Activated naive CD8-positive, alpha-beta T cell treated with anti-CD3 and anti-CD28 coated beads, Interleukin-2, amount 10 ng/mL, durations not matched to agents 7 days and 5 days (primary cell): Measurements from ENCODE around the gene TMEM181. TPM values are rescaled to one million over a fixed set of nuclear protein-coding genes. Genes with fewer than 3 reads are reported as not detected.
"Not testable (repeated sequence)": the region's sequence is repeated elsewhere in the genome, so short reads cannot be mapped to it uniquely, and the experiment has no call there.

Source experiments
- ATAC-seq: fragments of 150-1000 bp; cut with Tn5 transposase; one replicate; pipeline ENCODE4 v1.10.0; 2021; ENCODE audit warnings: low read depth, moderate library complexity
- POLR2A ChIA-PET: fragments of 350-600 bp; sonication (Branson Sonifier 250); formaldehyde crosslinking; loops from one replicate; lab custom pipeline; 2021; ENCODE audit warnings: antibody characterized with exemption; lab: Charles Lee
- DNase-seq: peaks from one replicate; pipeline ENCODE4 v3.0.0; 2021
- H3K27ac Mint-ChIP-seq: one replicate; pipeline ENCODE4 v1.8.0; 2022; ENCODE audit warnings: mild to moderate bottlenecking, mixed read lengths
- H3K27me3 Mint-ChIP-seq: one replicate; pipeline ENCODE4 v1.8.0; 2022; ENCODE audit warnings: mild to moderate bottlenecking, moderate library complexity, mixed read lengths
- H3K36me3 Mint-ChIP-seq: one replicate; pipeline ENCODE4 v1.8.0; 2021; ENCODE audit warnings: mild to moderate bottlenecking, mixed read lengths
- H3K4me1 Mint-ChIP-seq: one replicate; pipeline ENCODE4 v1.8.0; 2021; ENCODE audit warnings: mixed read lengths
- H3K4me3 Mint-ChIP-seq: one replicate; pipeline ENCODE4 v1.8.0; 2022; ENCODE audit warnings: mild to moderate bottlenecking, moderate library complexity, mixed read lengths
- H3K9me3 Mint-ChIP-seq: one replicate; pipeline ENCODE4 v1.8.0; 2021; ENCODE audit warnings: mixed read lengths
- total RNA-seq, 2 experiments: library from RNA; stranded (reverse); gene quantifications; one replicate each; pipeline ENCODE4 v1.2.3, GENCODE V29; 2021

The TMEM181 gene
- total RNA-seq, 2 experiments from 2014 or later: 16.8 to 17.7 TPM

DNA sequence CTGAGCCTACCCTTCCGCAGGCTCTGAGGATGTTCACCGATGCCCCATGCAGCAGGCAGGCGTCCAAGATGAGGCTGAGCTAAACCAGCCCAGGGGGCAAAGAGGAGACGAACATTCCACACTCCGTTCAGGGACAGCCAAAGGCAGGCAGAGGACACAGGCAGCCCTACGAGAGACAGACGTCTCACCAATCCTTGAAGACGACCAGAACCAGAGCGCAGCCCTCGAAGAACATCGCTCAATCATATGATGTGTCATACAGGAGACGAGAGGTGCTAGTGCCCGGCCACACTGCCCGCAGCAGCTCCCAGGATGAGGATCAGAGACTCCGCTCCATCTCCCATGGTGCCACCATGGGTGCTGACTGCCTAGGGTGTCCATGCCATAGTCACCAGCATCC is 35.6 kb upstream of the TMEM181 start:
- peaks cover 47% of the 10 kb centered on the region for H3K27me3 Mint-ChIP-seq

DNA sequence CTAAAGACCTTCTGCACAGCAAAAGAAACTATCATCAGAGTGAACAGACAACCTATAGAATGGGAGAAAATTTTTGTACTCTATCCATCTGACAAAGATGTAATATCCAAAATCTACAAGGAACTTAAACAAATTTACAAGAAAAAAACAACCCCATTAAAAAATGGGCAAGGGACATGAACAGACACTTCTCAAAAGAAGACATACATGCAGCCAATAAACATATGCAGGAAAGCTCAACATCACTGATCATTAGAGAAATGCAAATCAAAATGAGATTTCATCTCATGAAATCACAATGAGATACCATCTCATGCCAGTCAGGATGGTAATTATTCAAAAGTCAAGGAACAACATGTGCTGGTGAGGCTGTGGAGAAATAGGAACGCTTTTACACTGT is 32.0 kb upstream of the TMEM181 start:
- POLR2A ChIA-PET, H3K9me3 Mint-ChIP-seq, H3K36me3 Mint-ChIP-seq, H3K27ac Mint-ChIP-seq, H3K4me1 Mint-ChIP-seq, DNase-seq, H3K4me3 Mint-ChIP-seq, ATAC-seq: not testable (repeated sequence)
- H3K27me3 Mint-ChIP-seq: peaks cover 41% of the 10 kb centered on the region

More for the DNA sequence above, 35.6 kb upstream of the TMEM181 start:
- Mint-ChIP-seq H3K4me1 (no peaks in the 10 kb centered on the region), H3K9me3 (no peaks in the 10 kb centered on the region), H3K27ac (no peak overlapping the region), H3K36me3 (no peaks in the 10 kb centered on the region), H3K4me3 (no peak overlapping the region)
- ATAC-seq (no peak), DNase-seq (no peak)
- POLR2A ChIA-PET: no interaction called here

DNA sequence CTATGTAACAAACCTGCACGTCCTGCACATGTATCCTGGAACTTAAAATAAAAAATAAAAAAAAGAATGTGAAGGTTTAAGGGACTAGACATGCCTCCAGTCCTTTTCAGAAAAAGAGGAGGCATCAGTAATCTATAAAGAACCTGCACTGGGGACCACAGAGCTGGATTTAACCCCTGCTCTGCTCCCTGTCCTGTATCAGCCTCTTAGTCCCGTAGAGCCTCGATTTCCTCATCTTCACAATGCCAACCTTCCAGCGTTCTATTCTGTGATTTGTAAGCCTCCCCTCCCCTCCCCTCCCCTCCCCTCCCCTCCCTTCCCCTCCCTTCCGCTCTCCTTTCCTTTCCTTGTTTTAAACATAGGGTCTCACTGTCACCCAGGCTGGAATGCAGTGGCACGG is 31.1 kb upstream of the TMEM181 start:
- Mint-ChIP-seq H3K9me3 (peaks cover 4% of the 10 kb centered on the region), H3K4me1 (no peaks in the 10 kb centered on the region), H3K27ac (no peak overlapping the region), H3K4me3 (no peak overlapping the region), H3K36me3 (no peaks in the 10 kb centered on the region), H3K27me3 (peaks cover 34% of the 10 kb centered on the region)
- POLR2A ChIA-PET: no interaction called here
- DNase-seq (no peak), ATAC-seq (no peak)

DNA sequence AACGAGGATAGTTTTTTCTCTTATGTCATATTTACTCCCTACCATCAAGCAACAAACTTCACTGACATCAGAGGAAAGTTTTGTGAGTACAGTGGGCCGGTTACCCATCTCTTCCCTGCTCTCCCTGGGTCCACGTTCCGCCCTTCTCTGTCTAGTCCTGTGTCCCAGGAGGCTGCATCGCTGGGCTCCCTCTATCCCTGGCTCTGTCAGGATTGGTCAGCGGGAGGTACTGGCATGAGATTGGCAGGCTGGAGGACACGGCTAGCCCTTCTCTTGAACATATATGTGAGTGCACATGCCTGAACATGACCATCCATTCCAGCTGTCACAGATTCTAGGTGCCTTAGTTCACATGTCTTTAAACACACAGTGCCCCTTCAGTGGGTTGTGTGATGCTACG is 30.3 kb upstream of the TMEM181 start:
- Mint-ChIP-seq H3K4me3 (no peak overlapping the region), H3K9me3 (peaks cover 4% of the 10 kb centered on the region), H3K36me3 (no peaks in the 10 kb centered on the region), H3K27ac (no peak overlapping the region), H3K27me3 (peaks cover 35% of the 10 kb centered on the region), H3K4me1 (no peaks in the 10 kb centered on the region)
- no peak for DNase-seq
- ATAC-seq: no peak
- POLR2A ChIA-PET: no interaction called here

DNA sequence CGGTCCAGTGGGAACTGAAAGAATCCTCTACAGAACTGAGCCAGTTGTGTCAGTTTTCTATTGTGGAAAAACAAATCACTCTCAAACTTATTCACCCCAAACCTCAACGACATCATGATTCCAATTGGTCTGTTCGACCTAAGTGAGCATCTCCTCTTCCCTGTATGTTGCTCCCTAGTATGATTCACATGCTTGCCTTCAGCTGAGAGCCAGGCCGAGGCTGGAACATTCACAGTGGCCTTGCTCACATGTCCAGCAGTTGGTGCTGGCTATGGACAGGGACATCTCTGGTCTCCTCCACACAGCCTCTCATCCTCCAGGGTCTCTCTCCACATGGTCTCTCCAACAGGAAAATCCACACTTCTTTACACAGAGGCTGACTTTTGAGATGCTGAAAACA is 28.3 kb upstream of the TMEM181 start:
- Mint-ChIP-seq H3K36me3 (no peaks in the 10 kb centered on the region), H3K4me3 (no peak overlapping the region), H3K27me3 (peaks cover 36% of the 10 kb centered on the region), H3K4me1 (peaks cover 2% of the 10 kb centered on the region), H3K27ac (no peak overlapping the region), H3K9me3 (peaks cover 4% of the 10 kb centered on the region)
- ATAC-seq (no peak), DNase-seq (no peak)
- POLR2A ChIA-PET: no interaction called here

DNA sequence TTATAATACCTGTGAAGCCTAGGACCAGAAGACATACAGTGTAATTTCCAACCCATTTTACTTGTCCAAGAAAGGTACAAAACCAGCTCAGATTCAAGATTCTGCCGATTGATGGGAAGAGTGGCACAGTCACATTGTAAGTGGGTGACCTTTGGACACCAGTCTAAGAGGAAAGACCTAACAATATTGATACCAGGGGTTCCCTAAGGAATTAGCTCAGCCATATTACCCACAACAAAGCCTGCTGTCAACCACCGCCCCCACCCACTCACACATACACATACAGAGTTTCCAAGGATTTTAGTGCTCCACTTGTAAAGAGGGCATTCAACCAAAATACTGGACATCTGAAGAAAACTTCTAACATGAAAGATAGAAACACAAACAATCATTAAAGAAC is 27.9 kb upstream of the TMEM181 start:
- ATAC-seq: no peak
- H3K27me3 Mint-ChIP-seq: peaks cover 32% of the 10 kb centered on the region
- POLR2A ChIA-PET: no interaction called here
- peaks cover 2% of the 10 kb centered on the region for H3K4me1 Mint-ChIP-seq
- H3K4me3 Mint-ChIP-seq: no peak overlapping the region
- no peak overlapping the region for H3K27ac Mint-ChIP-seq
- DNase-seq: no peak
- no peaks in the 10 kb centered on the region for H3K36me3 Mint-ChIP-seq
- H3K9me3 Mint-ChIP-seq: peaks cover 4% of the 10 kb centered on the region

DNA sequence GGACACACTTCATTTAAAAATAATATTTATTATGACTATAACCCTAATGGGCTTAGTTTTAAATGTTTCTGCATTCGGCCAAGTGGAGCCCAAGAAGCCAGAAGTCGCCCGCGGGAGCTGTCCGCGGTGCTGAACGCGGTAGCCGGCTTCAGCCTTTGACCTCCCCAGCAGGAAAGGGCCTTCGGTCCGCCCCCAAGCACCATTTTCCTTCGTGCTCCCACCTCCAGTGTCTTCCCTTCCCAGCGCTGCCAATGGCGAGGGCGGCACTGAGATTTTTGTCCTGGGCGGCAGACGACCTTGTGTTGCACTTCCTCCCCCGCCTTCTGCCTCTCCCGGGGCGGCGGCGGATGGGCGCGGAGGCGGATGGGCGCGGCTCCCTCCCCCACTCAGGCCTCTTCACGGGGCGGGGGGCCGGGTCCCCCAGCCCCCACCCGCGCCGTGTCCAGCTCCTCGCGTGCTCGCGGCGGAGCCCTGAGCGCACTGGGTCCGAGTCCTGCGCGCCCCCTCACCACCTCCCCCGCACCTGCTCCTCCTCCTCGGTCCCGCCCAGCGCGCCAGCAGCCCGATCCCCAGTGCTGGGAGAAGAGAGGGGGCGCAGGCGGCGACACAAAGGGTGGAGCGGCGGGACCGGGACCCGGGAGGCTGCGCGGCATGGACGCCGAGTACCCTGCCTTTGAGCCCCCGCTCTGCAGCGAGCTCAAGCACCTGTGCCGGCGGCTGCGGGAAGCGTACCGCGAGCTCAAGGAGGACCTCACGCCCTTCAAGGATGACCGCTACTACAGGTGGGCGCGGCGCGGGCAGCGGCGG is 23.6 kb upstream of the TMEM181 start:
- Mint-ChIP-seq H3K4me3 (peak overlapping the region; percentile 72), H3K27ac (no peak overlapping the region), H3K4me1 (peaks cover 2% of the 10 kb centered on the region), H3K9me3 (peaks cover 3% of the 10 kb centered on the region), H3K36me3 (no peaks in the 10 kb centered on the region), H3K27me3 (peaks cover 50% of the 10 kb centered on the region)
- POLR2A ChIA-PET: interaction anchor here (0.9 kb wide), 1 partner anchor 329 kb away, joined by 3 read pairs; no protein-coding TSS in a partner anchor
- peak; percentile 71 for ATAC-seq
- peak; percentile 88 for DNase-seq

DNA sequence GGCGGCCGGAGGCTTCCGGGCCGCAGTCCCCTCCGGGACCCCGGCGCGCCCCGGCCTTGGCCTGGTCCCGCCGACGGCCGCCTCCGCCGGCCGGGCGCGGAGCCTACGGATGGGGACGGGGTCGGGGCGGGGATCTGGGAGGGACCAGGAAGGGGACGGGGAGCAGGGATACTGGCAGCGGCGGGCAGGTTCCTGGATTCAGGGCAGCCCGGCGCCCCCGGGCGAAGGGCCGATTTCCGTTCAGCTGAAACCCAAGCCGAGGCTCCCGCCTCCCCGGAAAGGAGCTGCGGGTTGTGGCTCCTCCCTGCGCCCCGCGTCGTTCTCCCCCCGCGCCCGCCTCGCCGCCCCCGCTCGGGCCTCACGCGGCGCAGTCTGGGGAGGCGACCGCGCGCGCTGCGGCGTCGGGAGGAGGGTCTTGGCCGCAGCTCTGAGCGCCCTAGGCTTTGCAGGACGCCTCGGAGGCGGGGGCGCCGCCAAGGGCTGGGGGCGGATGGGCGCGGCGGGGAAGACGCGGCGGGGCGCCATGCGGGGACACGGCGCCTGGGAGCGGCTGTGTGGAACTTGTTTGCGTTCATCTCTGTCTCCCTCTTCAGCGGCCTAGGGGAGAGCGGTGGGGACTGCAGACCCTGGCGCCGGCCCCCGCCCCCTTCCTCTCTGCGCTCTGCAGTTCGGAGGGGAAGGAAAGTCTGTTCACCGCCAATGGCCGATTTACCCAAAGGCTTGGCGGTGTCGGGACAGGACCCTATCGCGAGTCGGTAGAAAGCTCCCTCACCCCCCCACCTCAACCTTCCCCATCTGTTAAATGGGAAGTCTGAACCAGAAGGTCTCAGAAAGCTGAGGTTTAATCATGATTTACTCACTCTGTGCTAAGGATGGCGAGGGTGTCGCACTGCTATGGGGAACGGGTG is 22.7 kb upstream of the TMEM181 start:
- Mint-ChIP-seq H3K4me1 (peaks cover 2% of the 10 kb centered on the region), H3K9me3 (no peaks in the 10 kb centered on the region), H3K27ac (no peak overlapping the region), H3K36me3 (no peaks in the 10 kb centered on the region), H3K4me3 (peak overlapping the region; percentile 30), H3K27me3 (peaks cover 46% of the 10 kb centered on the region)
- DNase-seq (peak; percentile 52), ATAC-seq (peak; percentile 57)
- POLR2A ChIA-PET: interaction anchor here (1.1 kb wide), 2 partner anchors 19 to 22 kb away, joined by 3 to 5 read pairs; no protein-coding TSS in a partner anchor

DNA sequence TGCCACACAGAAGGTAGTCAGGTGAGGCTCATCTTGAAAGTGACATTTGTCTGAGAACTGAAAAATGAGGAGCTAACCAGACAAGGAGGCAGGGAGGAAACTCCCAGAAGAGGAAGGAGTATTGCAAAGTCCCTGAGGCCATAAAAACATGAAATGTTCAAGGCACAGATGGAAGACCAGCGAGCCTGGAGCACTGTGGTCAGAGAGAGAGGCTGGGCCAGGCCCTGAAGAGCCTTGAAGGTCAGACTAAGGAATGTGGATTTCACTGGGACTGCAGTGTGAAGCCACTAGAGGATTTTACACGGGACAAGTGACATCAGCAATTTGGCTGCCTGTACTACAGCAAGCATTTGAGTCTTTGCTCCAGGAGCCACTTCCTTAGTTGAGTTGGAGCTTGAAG is 21.1 kb upstream of the TMEM181 start:
- no peaks in the 10 kb centered on the region for H3K36me3 Mint-ChIP-seq
- no peaks in the 10 kb centered on the region for H3K9me3 Mint-ChIP-seq
- H3K4me3 Mint-ChIP-seq: no peak overlapping the region
- H3K27ac Mint-ChIP-seq: no peak overlapping the region
- POLR2A ChIA-PET: interaction anchor here (1.1 kb wide), 1 partner anchor 20 kb away, joined by 3 read pairs; no protein-coding TSS in a partner anchor
- peaks cover 2% of the 10 kb centered on the region for H3K4me1 Mint-ChIP-seq
- DNase-seq (no peak), ATAC-seq (no peak)
- peaks cover 46% of the 10 kb centered on the region for H3K27me3 Mint-ChIP-seq

DNA sequence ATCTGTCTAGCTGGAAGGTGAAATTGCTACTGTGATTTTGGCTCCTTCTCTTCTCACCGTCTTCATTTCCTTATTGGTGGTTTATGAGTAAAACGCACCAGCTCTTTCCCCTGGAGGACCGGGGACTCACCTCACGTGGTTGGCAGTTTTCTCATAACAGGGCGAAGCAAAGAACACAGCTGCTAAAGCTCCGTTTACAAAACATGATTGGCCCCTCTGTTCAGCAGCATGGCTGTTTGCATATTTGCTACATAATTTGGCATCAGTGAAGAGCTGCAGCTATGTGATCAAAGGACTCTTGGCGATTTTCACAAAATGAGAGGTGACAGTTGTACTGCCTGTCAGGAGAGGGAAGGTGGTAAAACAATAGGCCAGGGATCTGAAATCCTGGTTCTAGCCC is 20.5 kb upstream of the TMEM181 start:
- Mint-ChIP-seq H3K9me3 (no peaks in the 10 kb centered on the region), H3K27me3 (peaks cover 45% of the 10 kb centered on the region), H3K27ac (no peak overlapping the region), H3K36me3 (no peaks in the 10 kb centered on the region), H3K4me1 (peaks cover 2% of the 10 kb centered on the region), H3K4me3 (no peak overlapping the region)
- POLR2A ChIA-PET: interaction anchor here (1.1 kb wide), 1 partner anchor 21 kb away, joined by 3 read pairs; no protein-coding TSS in a partner anchor
- DNase-seq (no peak), ATAC-seq (no peak)

DNA sequence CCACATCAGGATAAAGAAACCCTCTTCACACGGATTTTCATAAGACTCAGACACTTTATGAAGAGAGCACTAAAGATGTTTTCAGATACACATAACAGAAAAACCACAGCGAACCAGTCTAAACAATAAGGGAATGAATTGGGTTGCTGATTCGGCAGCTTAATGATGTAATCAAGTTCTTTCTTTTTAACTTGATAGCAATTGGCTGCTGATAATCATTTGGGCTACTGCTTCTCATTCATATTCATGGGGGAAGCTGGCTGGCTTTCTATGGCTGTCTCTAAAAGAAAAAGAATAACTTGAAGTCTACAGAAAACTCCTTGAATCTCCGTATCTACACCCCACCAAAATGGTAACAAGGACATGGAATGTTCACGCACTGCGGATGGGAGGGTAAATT is 20.0 kb upstream of the TMEM181 start:
- H3K9me3 Mint-ChIP-seq: no peaks in the 10 kb centered on the region
- H3K36me3 Mint-ChIP-seq: no peaks in the 10 kb centered on the region
- peaks cover 41% of the 10 kb centered on the region for H3K27me3 Mint-ChIP-seq
- no peak overlapping the region for H3K4me3 Mint-ChIP-seq
- H3K27ac Mint-ChIP-seq: no peak overlapping the region
- no peak for DNase-seq
- POLR2A ChIA-PET: interaction anchor here (1.1 kb wide), 1 partner anchor 21 kb away, joined by 3 read pairs; no protein-coding TSS in a partner anchor
- no peak for ATAC-seq
- H3K4me1 Mint-ChIP-seq: peaks cover 2% of the 10 kb centered on the region

DNA sequence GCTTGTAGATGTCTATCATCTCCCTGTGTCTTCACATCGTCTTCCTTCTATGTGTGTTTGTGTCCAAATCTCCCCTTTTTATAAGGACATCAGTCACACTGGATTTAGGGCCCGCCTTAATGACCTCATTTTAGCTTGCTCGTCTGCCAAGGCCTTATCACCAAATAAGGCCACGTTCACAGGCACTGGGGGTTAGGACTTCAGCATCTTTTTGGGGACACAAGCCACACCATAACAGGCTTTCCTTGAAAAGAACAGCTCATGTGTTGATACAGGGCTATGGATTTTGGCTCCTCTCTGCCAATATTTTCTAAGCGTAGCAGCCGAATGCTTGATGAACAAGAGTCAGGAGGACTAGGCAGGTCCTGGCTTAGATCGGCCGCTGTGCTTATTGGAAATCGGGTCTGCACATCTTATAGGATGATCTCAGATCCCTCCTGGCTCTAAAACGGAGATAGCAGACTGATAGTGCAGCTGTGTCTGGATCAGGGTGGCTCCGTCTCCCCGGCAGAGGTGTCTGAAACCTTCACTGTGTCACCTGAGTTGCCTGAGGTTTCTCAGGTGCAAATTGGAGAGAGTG is 16.2 kb upstream of the TMEM181 start:
- ATAC-seq (no peak), DNase-seq (no peak)
- H3K4me1 Mint-ChIP-seq: no peaks in the 10 kb centered on the region
- no peaks in the 10 kb centered on the region for H3K36me3 Mint-ChIP-seq
- no peak overlapping the region for H3K27ac Mint-ChIP-seq
- no peak overlapping the region for H3K4me3 Mint-ChIP-seq
- POLR2A ChIA-PET: no interaction called here
- no peaks in the 10 kb centered on the region for H3K9me3 Mint-ChIP-seq
- peaks cover 22% of the 10 kb centered on the region for H3K27me3 Mint-ChIP-seq

DNA sequence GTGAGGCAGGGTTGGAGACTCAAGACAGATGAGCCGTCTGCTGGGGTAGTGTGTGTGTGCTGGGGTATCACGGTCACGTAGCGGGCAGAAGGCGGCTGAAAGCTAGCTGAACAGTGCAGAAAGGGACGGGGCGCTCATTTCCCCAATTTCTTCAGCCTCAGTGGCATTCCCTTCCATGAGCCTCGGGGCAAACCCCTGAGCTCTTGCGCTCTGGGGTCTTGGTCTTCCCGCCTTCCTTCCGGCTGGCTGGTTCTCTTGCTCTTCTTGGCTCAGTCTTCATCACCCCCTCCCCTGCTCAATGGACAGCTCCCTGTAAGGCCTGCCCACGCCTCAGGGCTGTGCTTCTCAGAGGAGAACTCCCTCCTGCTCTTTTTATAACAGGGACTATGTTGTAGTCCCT is 15.5 kb upstream of the TMEM181 start:
- no peak overlapping the region for H3K4me3 Mint-ChIP-seq
- no peak overlapping the region for H3K27ac Mint-ChIP-seq
- ATAC-seq (no peak), DNase-seq (no peak)
- POLR2A ChIA-PET: no interaction called here
- no peaks in the 10 kb centered on the region for H3K9me3 Mint-ChIP-seq
- peaks cover 14% of the 10 kb centered on the region for H3K27me3 Mint-ChIP-seq
- no peaks in the 10 kb centered on the region for H3K36me3 Mint-ChIP-seq
- no peaks in the 10 kb centered on the region for H3K4me1 Mint-ChIP-seq
